WTC11 (cell line): Measurements from ENCODE around the gene USP21.

Experiments used
- ATF3 ChIP-seq: sonication (generic); formaldehyde crosslinking; conservative IDR thresholded peaks from 2 replicates; pipeline ENCODE4 v1.8.1; 2022; ENCODE audit warnings: mild to moderate bottlenecking, missing genetic modification reagents
- STAT6 ChIP-seq: sonication (generic); formaldehyde crosslinking; conservative IDR thresholded peaks from 2 replicates; pipeline ENCODE4 v1.8.1; 2023; ENCODE audit warnings: mild to moderate bottlenecking, low read depth, missing genetic modification reagents, moderate library complexity
- TF ChIP-seq, protein P1 (sequence below): fragments of 200-600 bp; IDR thresholded peaks from 2 replicates; pipeline ENCODE4 v1.8.0; 2022; ENCODE audit warnings: antibody characterized with exemption
- TF ChIP-seq, protein P2 (sequence below): sonication (generic); formaldehyde crosslinking; IDR thresholded peaks from 2 replicates; pipeline ENCODE4 v1.8.0; 2022; ENCODE audit warnings: mild to moderate bottlenecking, missing genetic modification reagents

DNA sequence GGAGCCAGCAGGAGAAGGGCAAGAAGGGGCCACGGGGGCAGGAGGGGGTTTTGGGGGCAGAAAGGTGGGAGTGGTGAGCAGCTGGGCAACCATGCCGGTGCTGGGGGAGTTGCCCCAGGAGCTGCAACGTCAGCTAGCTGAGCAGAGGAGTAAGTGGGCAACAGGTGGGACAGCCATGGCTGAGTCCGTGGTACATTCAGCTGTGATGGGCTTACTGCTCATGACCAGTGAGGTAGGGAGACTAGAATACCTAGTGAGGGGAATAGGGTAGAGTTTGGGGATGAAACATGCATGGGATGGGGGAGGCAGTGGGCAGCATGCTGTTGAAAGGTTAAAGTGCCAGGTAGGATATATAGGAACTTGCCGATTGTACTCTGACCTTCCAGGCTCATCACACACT lies 2.4 kb downstream of the USP21 start:
- TF ChIP-seq, protein P1, sequence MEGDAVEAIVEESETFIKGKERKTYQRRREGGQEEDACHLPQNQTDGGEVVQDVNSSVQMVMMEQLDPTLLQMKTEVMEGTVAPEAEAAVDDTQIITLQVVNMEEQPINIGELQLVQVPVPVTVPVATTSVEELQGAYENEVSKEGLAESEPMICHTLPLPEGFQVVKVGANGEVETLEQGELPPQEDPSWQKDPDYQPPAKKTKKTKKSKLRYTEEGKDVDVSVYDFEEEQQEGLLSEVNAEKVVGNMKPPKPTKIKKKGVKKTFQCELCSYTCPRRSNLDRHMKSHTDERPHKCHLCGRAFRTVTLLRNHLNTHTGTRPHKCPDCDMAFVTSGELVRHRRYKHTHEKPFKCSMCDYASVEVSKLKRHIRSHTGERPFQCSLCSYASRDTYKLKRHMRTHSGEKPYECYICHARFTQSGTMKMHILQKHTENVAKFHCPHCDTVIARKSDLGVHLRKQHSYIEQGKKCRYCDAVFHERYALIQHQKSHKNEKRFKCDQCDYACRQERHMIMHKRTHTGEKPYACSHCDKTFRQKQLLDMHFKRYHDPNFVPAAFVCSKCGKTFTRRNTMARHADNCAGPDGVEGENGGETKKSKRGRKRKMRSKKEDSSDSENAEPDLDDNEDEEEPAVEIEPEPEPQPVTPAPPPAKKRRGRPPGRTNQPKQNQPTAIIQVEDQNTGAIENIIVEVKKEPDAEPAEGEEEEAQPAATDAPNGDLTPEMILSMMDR, result no peak
- no peak for TF ChIP-seq STAT6 (CRISPR knock-in tag)
- TF ChIP-seq, protein P2, sequence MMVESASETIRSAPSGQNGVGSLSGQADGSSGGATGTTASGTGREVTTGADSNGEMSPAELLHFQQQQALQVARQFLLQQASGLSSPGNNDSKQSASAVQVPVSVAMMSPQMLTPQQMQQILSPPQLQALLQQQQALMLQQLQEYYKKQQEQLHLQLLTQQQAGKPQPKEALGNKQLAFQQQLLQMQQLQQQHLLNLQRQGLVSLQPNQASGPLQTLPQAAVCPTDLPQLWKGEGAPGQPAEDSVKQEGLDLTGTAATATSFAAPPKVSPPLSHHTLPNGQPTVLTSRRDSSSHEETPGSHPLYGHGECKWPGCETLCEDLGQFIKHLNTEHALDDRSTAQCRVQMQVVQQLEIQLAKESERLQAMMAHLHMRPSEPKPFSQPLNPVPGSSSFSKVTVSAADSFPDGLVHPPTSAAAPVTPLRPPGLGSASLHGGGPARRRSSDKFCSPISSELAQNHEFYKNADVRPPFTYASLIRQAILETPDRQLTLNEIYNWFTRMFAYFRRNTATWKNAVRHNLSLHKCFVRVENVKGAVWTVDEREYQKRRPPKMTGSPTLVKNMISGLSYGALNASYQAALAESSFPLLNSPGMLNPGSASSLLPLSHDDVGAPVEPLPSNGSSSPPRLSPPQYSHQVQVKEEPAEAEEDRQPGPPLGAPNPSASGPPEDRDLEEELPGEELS (CRISPR knock-in tag), result no peak
- TF ChIP-seq ATF3 (CRISPR knock-in tag), result no peak
